M059J (cell line): Measurements from ENCODE around the gene COLQ. TPM values are rescaled to one million over a fixed set of nuclear protein-coding genes. Genes with fewer than 3 reads are reported as not detected.

Experiments used
- DNase-seq: peaks from one replicate; pipeline ENCODE4 v3.0.0-alpha.2; 2012; ENCODE audit warnings: low read depth
- total RNA-seq: library from RNA; depleted of rRNA; stranded (reverse); fragments of >200 nt; shearing (Covaris generic); gene quantifications from 2 replicates; pipeline ENCODE4 v1.2.3, GENCODE V29; 2014

The COLQ gene
- total RNA-seq, 1 experiment from 2014 or later, result 0.27 TPM

DNA sequence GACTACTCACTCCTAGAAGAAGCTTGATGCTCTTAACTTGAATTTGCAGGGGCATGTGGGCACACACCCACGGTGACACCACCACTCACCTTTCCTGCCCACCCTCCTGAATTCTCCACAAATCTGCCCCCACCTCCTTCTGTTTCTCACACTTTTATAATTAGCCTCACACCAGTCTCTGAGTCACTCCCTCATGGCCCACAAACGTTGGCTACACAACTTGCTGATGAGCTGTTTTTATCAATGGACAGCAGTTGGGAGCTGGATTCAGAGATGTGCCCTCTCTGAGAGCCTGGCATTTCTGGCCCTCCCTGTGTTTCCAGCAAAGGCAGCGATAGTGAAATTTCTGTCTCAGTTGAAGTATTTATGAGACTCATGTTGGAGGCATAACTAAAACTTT lies 1.3 kb downstream of the COLQ start:
- DNase-seq, result no peak

DNA sequence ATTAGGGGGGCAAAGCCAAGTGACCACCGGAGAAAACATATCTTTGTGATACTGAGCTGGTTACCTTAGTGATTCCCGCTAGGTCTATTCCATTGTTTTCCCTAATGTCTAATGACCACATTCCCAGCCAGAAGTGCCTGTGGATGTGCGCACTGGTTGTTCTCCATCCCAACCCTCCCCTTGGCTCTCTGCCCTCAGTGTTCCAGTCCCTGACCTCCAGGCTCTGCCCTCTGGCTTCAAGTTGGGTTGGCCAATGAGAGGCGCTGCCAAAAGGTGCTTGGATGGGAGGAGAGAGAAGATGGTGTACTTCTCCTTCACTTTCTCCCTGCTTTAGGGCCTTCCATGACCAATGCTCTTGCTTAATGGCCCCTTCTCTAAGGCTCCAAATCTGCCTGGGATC lies 2.4 kb downstream of the COLQ start:
- no peak for DNase-seq

DNA sequence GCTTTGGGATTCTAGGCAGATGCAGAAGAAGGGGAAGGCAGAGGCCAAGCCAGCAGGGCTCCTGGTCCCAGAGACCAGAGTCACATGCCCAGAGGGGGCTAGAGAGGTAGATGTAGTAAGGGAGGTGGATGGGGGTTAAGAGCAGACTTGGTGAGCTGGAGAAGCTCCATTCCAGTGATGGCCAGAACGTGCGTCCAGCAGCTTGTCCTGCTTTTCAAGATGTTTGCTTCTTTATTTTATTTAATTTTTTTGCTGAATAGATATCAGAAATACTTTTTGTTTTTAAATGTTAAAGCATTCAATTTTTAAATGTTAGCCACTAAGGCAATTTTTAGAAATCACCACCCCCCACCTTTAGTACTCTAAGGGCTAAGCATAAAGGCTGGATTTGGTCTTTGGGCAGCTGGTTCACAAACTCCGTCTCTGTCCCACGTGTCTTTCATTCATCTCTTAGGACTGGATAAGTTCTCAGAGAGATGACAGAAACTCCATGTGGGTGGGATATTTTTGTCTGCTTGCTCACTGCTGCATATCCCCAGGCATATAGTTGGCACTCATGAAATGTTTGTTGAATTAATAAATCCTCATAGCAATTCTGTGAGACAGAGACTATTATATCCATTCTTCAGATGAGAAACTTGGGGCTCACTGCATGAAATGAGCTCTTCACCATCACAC lies 6.7 kb downstream of the COLQ start:
- no peak for DNase-seq

DNA sequence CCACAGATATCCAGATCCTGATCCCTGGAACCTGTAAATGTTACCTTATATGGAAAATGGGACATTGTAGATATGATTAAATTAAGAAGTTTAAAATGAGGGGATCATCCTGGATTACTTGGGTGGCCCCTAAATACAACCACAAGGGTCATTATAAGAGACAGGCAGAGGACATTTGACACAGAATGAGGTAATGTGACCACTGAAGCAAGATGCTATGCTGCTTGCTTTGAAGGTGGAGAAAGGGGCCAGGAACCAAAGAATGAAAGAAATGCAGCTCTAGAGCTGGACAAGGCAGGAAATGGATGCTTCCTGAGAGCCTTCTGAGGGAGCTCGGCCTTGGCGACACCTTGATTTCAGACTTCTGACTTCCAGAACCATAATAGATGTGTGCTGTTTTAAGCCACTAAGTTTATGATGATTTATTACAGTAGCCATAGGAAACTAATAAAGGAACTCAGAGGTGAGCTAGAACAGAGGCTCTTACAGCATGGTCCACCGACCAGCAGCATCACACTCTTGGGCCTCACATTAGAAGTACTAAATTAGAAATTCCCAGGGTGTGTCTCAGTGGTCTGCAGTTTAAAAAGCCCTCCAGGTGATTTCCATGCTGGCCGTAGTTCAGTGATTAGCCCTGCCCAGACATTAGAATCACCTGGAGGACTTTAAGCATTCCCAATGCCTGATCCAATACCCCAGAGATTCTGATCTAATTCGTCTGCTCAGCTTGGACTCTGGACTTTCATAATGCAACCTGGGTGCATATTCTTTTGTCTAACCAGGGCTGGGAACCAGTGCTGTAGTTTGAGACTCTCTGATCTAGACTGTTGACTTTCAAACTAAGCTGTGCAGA lies 7.5 kb downstream of the COLQ start:
- no peak for DNase-seq

DNA sequence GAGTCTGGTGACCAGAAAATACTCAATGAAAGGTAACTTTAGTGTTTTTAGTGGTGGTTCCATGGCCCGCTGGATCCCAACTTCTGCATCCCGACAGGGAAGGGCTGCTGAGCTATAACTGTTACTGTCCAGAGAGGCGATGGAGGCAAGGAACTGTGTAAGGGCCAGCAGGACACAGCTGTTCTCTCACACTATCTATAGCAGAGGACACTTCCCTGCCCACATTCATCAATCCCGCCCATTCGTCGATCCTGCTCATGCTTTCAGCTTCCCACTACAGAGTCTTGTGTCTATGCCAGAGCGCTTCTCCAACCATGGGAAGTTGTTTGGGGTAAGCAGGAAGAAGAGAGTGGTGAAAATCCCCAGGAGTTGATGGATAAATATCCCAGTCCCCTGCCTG lies 8.4 kb downstream of the COLQ start:
- no peak for DNase-seq

DNA sequence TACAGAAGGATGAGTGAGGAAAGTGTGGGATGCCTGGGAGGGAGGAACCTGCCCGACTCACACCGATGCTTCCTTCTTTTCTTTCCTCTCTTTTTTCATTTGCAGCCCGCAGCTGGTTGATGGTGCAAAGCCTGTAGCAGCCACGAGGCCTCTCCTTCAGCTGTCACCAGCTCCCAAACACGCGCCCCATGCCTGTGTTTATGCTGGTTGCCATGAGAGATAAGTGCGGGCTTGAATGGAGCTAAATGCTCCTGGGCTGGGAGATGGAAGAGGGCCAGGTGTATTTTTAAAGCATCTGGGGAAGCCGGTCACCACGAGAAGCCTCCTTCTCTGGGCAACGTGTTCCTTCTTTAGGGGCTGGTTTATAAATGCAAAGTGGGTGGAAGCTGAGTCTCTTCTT lies 9.3 kb downstream of the COLQ start:
- peak; percentile 31 for DNase-seq

DNA sequence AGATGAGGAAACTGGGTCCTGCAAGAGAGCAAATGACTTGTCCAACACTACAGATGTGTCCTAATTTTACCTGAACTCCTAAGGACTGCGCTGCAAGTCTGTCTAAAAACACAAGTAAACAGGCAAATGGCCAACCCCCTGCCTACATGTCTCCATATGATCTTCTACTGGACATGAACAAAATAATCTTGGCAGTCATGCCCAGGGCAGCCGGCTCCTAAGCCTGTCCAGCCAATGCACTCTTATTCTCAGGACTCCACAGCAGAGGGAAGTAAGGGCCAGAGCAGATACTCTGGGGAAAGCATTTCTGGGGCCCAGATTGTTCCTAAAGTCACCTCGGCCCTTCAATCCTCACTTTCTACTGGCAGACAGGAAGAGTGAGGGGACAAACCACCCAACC lies 10.3 kb downstream of the COLQ start:
- DNase-seq, result no peak

DNA sequence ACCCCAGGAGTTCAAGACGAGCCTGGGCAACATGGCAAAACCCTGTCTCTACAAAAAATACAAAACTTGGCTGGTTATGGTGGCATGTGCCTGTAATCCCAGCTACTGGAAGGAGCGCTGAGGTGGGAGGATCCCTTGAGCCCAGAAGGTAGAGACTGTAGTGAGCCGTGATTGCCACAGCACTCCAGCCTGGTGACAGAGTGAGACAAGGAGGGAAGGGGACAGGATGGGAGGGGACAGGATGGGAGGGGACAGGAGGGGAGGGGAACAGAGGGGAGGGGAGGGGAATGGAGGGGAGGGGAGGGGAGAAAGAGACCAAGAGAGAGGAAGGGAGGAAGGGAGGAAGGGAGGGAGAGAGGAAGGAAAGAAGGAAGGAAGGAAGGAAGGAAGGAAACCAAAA lies 11.0 kb downstream of the COLQ start:
- no peak for DNase-seq

DNA sequence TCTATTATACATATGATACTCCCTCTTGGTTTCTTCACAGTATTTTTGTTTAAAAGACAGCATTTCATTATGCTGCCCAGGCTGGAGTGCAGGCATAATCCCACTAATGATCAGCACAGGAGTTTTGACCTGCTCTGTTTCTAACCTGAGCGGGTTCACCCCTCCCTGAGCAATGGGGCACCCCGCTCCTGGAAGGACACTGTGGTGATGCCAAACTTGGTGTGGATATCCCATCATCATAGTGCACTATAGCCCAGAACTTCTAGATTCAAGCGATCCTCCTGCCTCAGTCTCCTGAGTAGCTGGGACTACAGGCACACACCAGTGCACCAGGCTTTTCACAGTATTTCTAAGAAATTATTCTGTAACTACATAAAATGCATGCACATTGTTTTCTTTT lies 14.9 kb downstream of the COLQ start:
- no peak for DNase-seq

DNA sequence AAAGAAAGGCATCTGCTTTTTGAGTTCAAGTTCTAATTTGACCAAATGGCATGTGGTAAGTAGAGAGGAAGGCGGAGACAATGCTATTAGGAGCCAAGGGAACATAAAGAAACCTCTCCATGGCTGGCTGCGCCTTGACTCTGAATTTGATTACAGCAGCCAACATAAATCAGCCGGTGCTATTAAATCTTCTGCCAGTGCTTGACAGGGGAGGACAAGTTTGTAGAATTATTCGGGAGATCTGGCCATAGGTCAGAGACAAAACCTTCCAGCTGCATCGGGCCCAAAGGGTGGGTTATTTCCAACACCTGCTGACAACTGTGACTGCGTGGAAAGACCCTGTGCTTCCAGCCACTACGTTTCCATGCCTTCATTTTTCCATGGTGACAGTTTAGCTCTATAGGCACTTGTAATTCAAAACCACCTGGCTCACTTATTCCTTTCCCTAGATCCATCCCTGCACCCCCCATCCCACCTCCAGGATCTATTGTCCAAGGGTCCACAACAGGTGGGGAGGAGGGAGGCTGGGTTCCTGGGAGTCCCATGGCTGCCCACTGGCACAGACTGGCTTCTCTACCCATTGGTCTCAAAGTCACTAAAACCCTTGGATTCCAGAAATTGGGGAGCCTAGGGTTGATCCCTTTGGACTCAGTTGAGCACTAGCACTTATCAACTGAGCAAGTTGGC lies 15.9 kb downstream of the COLQ start:
- no peak for DNase-seq

DNA sequence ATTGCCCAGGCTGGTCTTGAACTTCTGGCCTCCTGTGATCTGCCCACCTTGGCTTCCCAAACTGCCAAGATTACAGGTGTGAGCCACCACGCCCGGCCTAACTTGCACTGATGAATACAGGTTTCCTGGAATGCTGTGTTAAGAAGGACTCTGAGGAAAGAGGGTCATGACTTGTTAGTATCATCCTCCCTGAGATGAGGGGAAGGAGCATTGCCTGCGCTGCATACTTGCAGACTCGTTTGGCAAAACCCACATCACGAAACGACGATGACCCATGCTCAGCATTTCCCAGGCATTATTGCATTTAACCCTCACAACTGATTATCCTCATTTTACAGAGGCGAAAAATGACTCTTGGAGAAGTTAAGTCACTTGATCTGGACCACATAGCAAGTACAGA lies 18.9 kb downstream of the COLQ start:
- DNase-seq, result no peak

DNA sequence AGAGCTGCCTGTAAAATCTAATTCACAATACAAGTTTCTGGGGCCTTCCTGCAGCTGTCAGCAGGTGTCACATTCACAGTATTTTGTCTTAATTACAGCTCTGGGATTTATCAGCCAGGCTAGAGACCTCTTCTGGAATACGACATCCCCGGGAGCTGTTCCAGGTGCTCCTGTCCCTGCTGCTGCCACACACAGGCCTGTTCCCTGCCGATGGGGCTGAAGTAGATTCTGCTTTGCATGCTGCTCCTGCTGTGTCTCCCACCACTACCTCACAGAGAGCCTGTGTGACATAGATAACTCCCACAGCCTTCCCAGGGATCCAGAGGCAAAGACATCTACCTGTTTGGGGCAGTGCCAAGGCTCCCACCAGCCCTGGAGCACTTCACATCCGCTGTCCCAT lies 20.4 kb downstream of the COLQ start:
- no peak for DNase-seq

DNA sequence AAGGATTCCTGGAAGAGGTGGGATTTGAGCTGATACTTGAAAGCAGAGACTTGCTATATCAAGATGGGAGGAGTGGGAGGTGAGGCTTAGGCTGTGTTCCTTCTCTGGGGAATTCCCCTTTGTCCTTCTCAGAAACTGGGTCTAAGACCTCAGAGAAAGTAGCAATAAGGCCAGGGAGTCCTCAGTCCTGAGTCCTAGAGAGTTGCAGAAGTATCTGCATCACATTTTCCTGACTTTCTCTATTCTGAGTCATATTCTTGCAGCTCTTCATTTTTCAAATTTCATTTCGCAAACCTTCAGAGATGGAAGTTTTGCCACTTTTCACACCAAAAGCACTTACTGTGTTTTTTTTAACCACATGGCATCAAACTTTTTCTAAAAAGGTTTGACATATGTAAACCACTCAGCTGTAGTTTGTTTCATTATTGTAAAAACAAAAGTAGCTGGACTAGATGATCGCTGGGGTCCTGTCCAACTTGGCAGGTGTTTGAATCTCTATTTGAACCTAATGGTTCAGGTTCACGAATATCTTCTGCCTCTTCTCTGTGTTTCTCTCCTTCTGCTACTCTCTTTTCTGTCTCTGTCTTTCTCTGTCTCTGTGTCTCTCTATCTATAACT lies 21.3 kb downstream of the COLQ start:
- no peak for DNase-seq

DNA sequence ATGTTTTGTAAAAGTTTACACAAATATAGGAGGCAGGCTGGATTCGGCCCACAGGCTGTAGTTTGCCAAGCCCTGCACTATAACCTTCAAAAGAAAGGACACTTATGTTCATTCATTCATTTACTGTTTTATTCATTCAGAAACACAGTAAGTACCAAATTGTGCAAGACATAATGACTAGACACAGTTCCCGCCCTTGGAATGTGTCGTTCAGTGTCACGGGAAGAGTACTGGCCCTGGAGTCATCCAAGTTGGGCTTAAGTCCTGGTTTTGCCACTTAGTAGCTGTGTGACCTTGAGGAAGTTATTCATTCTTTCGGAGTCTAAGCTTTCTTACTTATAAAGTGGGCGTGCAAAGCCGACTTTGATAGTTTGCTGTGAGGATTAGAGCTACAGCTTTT lies 22.0 kb downstream of the COLQ start:
- DNase-seq, result no peak

DNA sequence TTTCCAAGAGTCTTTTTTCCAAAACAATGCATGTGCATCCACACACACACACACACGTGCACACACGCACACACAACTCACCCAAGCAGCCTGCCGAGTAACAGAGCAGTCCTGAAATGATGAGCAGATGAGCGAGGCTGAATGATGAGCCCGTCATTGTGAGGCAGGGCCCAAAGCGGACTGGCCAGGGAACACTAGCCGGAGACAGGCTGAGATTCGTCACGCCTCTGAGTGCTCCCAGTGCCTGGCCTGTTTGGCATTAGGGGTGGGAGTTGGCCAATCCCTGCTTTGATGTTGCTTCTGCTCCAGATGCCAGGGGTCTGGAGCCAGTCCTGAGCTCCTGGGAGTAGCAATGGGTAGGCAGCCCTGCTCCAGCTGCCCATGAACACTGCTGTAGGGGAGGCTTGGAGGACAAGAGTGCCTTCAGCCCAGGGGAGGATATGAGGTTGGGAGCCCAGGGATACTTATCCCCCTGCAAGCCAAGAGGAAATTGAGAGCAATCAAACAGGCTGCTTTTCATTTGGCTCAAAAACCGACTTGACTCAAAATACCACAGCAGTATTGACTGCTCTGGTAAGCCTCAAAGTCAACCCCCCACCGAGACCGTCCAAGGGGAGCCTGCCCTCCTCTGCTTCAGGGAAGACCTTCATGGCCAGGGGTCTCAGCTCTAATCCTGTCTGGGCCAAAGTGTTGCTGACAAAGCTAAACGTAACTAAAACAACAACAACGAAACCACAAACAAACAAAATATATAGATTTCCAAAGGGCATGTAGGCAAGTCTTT lies 22.9 kb downstream of the COLQ start:
- DNase-seq, result no peak

DNA sequence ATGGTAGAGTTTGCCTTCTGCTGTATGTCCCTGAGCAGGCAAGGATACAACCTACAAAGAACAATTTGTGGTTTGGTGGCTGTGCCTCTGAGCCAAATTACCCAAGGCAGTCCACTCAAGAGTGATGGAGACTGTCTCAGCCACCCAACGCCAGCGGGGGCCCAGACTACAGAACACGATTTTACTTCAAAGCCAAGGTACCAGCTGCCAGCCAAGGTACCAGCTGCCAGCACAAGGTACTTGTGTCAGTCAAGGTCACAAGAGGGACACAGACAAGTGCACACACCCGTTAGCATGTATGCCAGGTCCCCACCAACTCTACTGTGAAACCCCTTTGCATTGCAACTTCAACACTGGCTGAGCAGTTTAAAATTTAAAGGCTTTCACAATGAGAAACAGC lies 23.5 kb downstream of the COLQ start:
- no peak for DNase-seq

DNA sequence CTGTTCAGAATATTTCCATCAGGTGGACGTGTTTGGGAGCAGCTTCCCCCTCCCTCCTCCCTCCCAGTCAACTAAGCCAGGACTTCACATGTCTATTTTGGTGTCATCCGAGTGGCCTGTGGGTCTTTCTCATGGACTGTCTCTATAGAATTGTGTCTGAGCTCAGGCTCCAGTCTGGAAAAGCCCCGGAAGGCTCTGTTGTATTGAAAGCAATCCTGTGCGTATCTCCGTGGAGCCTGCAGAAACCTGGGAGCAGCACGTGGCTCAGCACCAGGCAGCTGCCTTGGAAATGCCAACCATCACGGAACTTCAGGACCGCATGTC lies 25.2 kb downstream of the COLQ start:
- no peak for DNase-seq

DNA sequence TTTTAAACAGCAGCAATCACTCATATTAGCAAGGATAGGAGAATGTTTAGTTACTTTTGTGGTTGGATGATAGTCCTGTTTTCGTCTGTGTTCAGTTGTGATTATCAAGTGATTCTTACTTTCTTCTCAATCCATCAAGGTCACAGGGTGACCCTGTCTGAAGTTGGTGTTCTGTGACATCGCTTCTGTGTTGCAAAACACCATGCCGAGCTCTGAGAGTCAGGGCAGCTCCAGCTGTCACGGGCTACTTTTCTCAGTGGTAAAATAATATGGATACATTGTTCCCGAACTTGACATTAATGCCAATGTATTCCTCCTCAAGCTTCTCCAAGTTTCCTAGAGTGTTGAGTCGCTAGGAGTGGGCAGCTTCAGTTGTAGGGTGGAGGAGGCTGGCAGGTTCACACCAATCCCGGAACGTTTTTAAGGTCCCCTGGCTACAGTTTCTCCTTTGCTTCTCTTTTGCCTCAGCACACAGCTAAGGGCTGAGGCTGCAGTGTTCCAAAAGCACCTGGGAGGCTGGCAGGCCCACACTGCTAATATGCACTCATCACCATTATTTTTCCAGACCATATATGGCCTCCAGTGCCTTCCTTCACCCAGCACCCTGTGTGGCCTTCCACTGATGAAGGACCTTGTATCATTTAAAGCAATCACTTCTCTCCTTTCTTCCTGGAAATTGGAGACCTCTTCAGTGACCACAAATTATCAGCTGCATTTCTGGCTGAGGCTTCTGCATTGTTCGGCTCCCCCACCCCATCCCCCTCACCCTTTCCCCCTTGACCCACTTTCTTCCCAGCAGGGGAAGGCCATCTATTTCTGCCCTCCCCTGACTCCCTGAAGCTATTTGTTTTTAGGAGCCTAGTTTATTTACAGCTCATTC lies 25.8 kb downstream of the COLQ start:
- DNase-seq, result no peak

DNA sequence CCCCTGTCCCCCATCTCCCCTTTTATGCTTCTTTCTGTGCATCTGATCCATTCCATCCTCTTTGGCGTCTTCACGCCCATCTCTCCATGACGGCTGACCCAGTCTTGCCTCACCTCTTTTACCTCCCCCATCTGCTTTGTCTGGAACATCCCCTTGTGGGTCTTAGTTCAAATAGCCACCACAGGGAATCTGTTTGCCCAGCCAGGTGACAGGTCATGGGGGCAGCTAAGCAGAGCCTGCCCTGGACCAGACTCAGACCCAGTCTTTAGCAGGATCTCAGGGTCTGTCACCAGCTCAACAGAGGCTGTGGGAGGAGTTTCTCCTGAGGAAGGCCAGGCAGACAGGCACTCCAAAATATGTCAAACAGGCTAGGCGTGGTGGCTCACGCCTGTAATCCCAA lies 28.1 kb downstream of the COLQ start:
- no peak for DNase-seq

DNA sequence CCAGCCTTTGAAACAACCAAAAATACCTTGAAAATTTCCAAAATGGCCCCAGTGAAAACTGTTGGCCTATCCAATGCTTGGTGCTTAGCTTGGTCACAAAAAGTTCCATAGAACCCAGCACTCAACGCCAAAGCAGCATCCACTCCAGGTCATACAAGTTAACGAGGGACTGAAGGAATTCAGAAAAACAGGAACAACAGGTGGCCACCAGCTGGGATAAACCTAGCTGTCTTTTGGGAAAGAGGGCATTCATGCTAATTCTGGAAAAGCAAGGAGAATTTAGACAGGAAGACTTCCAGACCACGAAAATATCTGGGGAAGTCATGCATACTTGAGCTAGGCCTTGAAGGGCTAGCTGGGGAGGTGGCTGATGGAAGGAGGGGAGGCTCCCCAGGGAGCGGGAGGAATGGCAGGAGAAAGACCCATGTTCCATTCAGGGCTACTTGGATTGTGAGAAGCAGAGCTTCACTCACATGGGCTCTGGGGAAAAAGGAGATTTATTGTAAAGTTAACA lies 28.6 kb downstream of the COLQ start:
- DNase-seq, result no peak

DNA sequence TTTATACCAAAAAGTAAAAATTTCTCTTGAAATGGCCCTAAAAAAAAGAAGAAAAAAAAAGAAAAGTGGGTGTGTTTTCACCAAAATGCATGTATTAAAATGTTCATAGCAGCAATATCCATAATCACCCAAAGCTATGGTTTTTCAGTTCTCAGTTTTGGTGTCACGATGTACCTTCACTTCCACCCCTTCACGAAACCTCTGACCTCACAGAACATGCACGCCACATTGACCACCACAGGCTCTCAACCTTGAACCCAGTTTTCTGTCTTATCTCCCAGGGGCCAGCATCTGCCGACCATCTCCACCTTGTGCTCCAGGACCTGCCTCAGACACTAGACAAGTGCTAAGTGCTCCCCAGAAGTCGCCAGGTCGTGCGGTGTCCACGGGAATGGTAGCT lies 30.4 kb downstream of the COLQ start:
- no peak for DNase-seq
